ENCODE measurements around the gene CXCR6. TPM values are rescaled to one million over a fixed set of nuclear protein-coding genes. Genes with fewer than 3 reads are reported as not detected.

The CXCR6 gene
- total and polyA plus RNA-seq, 7 donors: 0.36 to 3.3 (median 0.72) TPM; not detected in 3

DNA sequence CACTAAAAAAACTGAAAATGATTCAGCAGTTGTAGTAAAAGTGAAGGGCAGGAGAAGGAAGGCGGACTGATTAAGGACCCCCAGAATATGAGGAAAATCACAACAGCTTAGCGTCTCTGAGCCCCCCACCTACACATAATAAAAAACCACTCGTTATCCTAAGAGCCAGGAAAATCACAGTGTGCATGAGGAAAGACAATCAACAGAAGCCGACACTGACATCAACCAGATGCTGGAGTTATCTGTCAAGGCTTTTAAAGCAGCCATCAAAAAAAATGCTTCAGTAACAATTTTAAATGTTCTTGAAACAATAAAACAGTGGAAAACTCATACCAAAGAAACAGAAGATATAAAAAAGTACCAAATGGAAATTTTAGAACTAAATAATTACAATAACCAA, 9.7 kb upstream of the CXCR6 start:
- no peaks in the 10 kb centered on the region for H3K27me3 ChIP-seq
- no peaks in the 10 kb centered on the region for H3K9me3 ChIP-seq
- H3K36me3 ChIP-seq: peaks cover 47 to 97% (median 60%) of the 10 kb centered on the region in 4 donors
- H3K27ac ChIP-seq: no peak overlapping the region
- WGBS, 2 donors: 85 to 93% methylated on average over 4 of the region's 4 CpGs
- no peak overlapping the region for H3K4me3 ChIP-seq
- DNase-seq: no peak
- no peak for TF ChIP-seq EP300 (IDR thresholded peaks at IDR 0.05)
- no peak for TF ChIP-seq POLR2A (IDR thresholded peaks at IDR 0.05)
- TF ChIP-seq, protein P1, sequence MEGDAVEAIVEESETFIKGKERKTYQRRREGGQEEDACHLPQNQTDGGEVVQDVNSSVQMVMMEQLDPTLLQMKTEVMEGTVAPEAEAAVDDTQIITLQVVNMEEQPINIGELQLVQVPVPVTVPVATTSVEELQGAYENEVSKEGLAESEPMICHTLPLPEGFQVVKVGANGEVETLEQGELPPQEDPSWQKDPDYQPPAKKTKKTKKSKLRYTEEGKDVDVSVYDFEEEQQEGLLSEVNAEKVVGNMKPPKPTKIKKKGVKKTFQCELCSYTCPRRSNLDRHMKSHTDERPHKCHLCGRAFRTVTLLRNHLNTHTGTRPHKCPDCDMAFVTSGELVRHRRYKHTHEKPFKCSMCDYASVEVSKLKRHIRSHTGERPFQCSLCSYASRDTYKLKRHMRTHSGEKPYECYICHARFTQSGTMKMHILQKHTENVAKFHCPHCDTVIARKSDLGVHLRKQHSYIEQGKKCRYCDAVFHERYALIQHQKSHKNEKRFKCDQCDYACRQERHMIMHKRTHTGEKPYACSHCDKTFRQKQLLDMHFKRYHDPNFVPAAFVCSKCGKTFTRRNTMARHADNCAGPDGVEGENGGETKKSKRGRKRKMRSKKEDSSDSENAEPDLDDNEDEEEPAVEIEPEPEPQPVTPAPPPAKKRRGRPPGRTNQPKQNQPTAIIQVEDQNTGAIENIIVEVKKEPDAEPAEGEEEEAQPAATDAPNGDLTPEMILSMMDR (IDR thresholded peaks at IDR 0.05): no peak
- no peak for TF ChIP-seq POLR2AphosphoS5 (IDR thresholded peaks at IDR 0.05)
- intact Hi-C loops (cut with DNase I): loop anchor here (10.0 kb wide), 1 partner anchor 511 kb away; no protein-coding TSS in a partner anchor
- H3K4me1 ChIP-seq: no peaks in the 10 kb centered on the region

DNA sequence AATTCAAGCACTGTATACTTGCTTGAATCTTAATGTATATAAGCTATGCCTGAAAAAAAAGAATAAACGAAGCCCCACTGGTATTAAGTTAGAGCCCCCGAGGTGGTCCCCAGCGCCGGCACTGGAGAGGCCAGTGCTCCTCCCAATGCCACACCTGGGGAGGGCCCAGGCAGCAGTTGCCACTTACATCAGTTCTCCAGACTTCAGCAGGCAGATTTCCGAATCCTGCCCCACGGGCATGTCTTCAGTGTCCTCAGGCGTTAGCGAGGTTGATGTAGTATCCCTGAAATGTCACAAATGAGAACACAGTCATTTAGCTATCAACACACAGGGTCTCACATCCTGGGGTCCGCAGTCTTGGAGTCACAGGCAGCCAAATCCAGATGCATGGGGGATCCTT, 7.0 kb upstream of the CXCR6 start:
- TF ChIP-seq POLR2A (IDR thresholded peaks at IDR 0.05) (no peak), EP300 (IDR thresholded peaks at IDR 0.05) (no peak), POLR2AphosphoS5 (IDR thresholded peaks at IDR 0.05) (no peak)
- TF ChIP-seq, protein P1 (IDR thresholded peaks at IDR 0.05): no peak
- peaks cover 20 to 70% (median 36%) of the 10 kb centered on the region in 4 donors for H3K36me3 ChIP-seq
- intact Hi-C loops (cut with DNase I): loop anchor here (5.0 to 10.0 kb wide), 3 partner anchors 174 to 509 kb away; partner anchors contain the start of gene CCR5

DNA sequence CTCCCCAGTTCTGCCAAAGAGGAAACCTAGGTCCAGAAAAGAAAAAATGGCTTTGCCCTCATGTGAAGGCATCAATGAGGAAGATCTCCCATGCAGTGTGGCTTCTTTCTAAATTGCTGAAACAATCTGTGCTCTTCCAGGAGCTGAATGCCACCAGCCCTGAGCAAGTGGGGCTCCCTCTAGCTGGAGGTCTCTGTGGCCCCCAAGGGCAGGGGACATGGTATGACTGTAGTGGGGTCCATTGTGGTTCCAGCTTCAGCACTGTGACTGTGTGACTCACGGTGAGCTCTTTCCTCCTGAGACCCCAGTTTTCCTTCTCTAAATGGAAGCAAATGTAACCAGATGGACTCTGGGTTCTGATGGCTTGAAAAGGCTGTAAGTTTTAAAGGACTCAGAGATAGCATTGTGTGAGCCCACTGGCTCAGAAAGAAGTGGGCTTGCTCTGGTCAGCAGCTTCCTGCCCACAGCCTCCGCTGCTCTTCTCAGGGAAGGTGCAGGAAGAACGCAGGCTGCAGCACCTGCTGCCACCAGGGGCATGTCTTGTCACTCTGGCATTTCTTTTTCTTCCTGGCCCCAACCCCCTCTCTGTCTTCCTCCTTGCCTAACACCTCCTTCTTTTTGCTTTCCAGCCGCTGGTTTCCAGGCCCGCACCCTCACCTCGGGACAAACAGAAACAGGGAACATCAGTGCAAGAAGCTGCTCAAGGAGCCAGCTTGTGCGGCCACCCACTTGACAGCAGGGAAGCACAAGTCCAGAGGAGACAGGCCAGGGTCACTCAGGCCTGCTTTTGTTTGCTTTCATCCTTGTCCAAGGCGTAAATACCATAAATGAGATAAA, 5.8 kb upstream of the CXCR6 start:
- peaks cover 0 to 22% (median 14%) of the 10 kb centered on the region in 4 donors for H3K4me1 ChIP-seq
- DNase-seq: peak; percentile 38
- peaks cover 15 to 58% (median 31%) of the 10 kb centered on the region in 4 donors for H3K36me3 ChIP-seq
- H3K9me3 ChIP-seq: no peaks in the 10 kb centered on the region
- intact Hi-C loops (cut with DNase I): loop anchor here (5.0 to 10.0 kb wide), 3 partner anchors 175 to 507 kb away; partner anchors contain the start of gene CCR5
- TF ChIP-seq, protein P1 (IDR thresholded peaks at IDR 0.05): no peak
- no peak for TF ChIP-seq POLR2AphosphoS5 (IDR thresholded peaks at IDR 0.05)
- TF ChIP-seq POLR2A (IDR thresholded peaks at IDR 0.05): no peak
- no peak for TF ChIP-seq EP300 (IDR thresholded peaks at IDR 0.05)
- 93% methylated on average over 8 of the region's 8 CpGs for WGBS, 2 donors
- H3K4me3 ChIP-seq: no peak overlapping the region
- H3K27ac ChIP-seq: no peak overlapping the region
- H3K27me3 ChIP-seq: no peaks in the 10 kb centered on the region

More for the DNA sequence above, 7.0 kb upstream of the CXCR6 start:
- no peaks in the 10 kb centered on the region for H3K9me3 ChIP-seq
- 86 to 95% methylated on average over 9 of the region's 9 CpGs for WGBS, 2 donors
- no peak for DNase-seq
- H3K27me3 ChIP-seq: no peaks in the 10 kb centered on the region
- H3K4me3 ChIP-seq: no peak overlapping the region
- H3K4me1 ChIP-seq: peaks cover 0 to 18% (median 14%) of the 10 kb centered on the region in 4 donors
- no peak overlapping the region for H3K27ac ChIP-seq

DNA sequence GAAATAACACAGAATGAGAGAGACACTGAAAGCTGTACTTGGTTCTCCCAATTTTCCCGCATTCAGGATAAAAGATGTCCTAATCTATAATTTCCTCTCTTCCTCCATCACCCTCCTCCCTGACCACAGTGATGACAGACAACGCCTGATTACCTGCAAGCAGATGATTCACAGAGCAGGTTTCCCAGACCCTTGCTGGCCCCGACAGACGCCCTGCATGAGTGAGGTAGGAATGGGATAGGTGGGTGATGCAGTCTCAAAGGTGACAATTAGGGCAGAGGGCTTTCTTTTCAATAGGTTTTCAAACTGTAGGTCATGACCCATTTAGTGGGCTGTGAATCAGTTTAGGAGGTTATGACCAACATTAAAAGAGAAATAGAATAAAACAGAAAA, 5.2 kb upstream of the CXCR6 start:
- peaks cover 15 to 52% (median 30%) of the 10 kb centered on the region in 4 donors for H3K36me3 ChIP-seq
- H3K27me3 ChIP-seq: no peaks in the 10 kb centered on the region
- 97% methylated on average over 4 of the region's 4 CpGs for WGBS, 2 donors
- DNase-seq: no peak
- H3K4me3 ChIP-seq: no peak overlapping the region
- intact Hi-C loops (cut with DNase I): loop anchor here (5.0 to 10.0 kb wide), 3 partner anchors 176 to 507 kb away; partner anchors contain the start of gene CCR5
- H3K9me3 ChIP-seq: no peaks in the 10 kb centered on the region
- H3K4me1 ChIP-seq: peaks cover 0 to 27% (median 14%) of the 10 kb centered on the region in 4 donors
- no peak for TF ChIP-seq POLR2AphosphoS5 (IDR thresholded peaks at IDR 0.05)
- no peak for TF ChIP-seq POLR2A (IDR thresholded peaks at IDR 0.05)
- TF ChIP-seq, protein P1 (IDR thresholded peaks at IDR 0.05): no peak
- no peak for TF ChIP-seq EP300 (IDR thresholded peaks at IDR 0.05)
- H3K27ac ChIP-seq: no peak overlapping the region
